HG03103 (cell line): Measurements from ENCODE around the gene SHISA8.

Experiments used
- ATAC-seq: cut with Tn5 transposase; IDR thresholded peaks from one replicate; pipeline ENCODE4 v1.9.1; 2021; ENCODE audit warnings: low read depth; ENCODE audit not compliant: unreplicated experiment

The SHISA8 gene

DNA sequence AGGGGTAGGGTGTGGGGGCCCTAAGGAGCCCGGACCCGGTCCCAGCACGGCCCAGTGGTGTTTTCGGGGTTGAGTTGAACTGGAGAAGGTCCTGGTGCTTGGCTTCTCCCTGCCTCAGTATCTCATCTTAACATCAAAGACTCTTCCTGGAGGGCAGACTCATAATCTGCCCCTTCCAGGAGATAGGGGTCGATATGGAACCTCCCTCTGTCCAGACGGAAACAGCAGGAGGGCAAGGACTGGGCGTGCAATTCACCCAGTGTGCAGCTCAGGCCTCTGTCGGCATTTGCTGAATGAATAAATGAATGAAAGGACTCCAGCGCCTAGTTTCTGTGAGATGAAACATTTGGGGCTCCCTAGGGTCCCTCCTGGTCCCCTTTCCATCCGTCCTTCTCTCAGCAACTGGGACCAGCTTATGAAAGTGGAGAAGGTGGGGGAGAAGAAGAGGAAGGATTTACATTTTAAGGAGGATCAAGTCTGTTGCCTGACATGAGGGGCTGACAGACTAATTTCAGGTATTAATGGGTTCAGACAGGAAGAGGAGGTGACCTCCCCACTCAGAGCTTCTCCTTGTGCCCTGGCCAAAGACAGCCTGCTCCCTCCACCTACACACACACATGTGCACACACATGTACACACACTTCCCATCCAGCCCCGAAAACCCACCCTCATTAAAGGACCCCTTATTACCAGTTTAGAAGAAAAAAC is 1.1 kb upstream of the SHISA8 start:
- ATAC-seq = no peak

DNA sequence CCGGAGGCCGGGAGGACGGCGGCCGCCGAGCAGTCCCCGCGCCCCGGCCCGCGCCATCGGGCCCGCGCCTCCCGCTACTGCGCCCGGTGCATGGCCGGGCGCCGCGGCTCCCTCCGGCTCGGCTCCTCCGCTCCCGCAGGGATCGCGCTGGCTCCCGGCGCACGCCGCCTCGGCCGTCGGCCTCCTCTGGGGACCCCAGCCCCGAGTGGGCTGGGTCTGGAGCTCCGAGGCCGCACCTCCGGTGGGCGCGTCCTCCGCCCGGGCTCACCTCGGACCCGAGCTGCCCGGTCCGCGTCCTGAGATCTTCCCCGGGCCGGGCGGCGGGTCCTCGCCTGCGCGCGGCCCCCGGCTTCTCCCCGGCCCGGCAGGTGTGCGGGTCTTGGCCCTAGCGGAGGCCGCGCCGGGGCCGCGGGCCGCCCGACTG is 251 bp downstream of the SHISA8 start:
- ATAC-seq = no peak

DNA sequence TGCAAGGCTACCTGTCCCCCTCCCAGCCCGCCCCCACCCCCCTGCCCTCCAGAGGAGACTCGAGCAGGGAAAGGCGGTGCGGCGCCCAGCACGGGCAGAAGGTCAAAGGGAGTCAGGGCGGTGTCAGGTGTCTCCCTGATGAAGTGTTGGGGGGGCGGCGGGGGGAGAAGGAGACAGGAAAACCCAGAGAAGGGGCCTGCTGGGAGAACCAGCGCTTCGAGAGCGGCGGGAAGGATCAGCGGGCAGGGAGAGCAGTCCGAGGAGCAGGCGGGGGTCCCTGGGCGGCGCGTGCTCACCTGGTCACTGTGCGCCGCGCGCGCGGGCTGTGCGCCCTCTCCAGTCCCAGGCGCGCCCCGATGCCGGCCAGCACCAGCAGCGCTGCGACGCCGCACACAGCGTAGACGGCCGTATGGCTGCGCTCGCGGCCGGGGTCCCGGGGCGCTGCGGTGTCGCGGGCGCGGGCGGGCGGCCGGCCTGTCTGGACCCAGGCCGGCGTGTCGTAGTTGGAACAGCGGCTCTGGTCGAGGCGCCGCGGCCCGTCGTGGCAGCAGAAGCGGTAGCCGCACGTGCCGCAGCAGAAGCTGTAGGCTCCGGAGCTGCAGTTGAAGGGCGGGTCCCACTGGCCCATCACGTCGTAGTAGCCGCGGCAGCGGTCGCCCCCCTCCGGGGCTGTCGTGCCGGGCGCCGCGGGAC is 886 bp downstream of the SHISA8 start:
- no peak for ATAC-seq

DNA sequence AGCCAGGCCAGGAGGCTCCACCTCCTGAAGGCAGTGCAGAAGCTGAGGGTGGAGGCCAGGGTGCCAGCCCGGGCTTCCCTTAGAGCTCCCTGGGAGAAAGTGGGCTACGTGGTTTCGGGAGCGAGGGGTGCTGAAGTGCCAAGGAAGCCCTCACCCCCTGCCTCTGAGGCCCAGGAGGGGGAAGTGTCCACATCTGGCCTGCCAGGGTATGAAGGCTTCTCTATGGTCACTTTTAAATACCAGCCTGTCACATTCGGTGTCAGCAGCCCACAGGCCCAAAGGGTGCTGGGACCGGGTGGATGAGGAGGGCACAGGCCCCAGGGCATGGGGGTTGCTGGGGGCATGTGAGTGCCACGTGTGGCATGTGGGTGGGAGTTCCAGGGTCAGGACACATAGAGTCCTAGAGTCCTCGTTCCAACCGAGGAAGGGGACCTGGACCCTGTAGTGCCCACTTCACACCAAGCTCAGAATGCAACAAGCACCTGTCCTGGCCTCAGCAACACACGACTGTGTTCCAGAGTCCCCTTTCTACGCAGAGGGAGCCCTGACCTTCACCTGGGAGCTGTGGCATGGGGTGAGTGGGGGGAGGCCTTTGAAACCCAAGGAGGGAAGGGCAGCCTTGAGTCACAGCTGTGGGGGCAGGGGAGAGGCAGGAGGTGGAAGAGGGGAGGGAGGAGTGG is 1.7 kb downstream of the SHISA8 start:
- ATAC-seq = no peak

DNA sequence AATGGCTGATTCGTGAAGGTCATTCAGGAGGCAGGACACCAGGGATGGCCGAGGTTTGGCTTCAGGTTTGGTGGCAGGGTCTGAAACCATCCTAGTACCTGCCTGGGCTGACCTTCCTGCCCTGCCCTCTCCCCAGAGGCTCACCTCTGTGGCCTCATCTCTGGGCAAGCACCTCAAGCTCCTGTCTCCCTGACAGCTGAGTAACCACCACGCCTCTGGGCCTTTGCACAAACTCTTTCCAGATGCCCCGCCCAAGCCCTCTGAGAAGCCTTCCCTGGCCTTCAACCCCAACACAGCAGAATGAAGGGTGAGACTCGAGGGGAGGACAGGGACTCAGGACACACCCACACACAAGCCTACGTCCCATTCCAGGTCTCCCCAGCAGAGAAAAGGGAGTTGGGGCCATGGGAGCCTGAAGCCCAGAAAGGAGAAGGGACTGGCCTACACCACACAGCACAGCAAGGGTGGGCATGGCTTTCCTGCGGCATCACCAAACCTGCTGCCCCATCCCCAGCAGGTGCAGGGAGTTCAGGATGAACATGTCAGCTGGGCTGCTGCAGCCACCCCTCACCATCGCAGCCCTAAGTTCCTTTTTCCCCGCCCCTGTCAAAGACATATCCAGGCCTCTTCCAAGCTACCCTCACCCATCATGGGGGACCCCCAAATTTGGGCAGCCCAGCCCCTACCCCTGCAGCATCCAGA is 2.4 kb downstream of the SHISA8 start:
- no peak for ATAC-seq

DNA sequence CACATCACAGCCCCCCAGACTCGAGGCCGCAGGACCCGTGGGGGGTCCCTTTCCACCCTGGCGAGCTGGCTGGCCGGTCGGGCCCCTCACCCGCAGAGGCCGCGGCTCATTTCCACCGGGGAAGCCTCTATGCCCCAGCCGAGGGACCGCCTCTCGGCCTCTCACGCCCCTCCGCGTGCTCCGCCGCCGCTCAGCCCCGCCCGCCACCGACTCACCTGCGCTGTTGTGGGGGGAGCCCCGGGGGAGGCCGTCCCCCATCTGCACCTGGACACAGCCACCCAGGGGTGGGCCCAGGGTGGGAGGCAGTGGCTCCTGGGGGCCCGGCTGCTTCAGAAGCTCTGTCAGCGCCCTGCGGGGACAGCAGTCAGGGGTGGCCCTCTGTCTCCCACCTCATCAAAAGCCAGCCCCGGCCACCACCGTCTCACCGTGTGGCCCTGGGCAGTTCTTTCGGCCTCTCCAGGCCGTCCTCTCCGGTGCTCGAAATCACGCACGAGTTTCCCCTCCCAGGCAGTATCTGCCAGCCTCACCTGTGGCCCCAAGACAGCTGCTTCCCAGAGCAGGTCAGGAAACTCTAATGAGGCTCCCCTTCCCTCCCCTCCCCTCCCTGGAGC is 3.8 kb downstream of the SHISA8 start:
- no peak for ATAC-seq

DNA sequence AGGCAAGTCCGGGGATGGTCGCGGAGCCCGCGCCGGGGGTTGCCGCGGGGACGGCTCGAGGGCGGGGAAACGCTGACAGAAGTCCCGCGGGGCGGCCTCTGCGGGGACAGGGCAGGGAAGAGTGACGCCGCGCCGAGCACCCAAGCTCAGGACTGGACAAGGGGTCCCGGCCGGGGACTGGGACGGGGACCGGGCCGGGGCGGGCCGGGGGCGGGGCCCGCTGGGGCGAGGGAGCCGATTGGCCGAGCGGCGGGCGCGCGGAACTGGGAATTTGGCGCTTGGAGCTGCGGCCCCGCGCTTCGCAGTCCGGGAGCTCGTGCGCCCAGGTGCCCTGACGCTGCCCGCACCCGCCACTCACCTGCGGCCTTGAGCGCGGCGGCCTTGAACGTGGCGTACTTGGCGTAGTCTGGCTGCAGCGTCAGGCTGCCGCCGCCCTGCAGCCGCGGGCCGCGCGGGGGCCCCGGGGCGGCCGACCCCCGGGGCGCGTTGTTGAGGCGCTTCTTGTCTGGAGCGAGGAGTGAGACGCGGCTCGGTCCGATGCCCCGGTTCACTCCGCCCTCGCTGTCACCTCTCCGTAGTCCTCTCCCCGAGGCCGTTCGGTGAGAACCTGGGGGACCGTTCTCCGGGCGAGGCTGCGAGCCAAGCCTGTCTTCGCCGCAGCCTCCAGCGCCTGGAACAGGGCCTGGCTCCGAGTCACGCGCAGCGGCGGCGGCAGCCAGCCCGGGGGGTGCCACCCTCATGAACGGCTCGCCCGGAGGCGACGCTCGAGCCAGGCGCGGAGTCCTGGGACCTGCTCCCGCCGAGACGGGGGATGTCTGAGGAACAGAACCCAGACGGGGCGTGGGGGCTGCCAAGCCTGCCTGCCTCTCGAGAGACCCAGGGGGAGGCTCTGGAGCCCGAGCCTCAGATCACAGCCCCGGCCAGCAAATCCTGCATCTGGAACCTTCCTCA is 4.5 kb downstream of the SHISA8 start:
- no peak for ATAC-seq

DNA sequence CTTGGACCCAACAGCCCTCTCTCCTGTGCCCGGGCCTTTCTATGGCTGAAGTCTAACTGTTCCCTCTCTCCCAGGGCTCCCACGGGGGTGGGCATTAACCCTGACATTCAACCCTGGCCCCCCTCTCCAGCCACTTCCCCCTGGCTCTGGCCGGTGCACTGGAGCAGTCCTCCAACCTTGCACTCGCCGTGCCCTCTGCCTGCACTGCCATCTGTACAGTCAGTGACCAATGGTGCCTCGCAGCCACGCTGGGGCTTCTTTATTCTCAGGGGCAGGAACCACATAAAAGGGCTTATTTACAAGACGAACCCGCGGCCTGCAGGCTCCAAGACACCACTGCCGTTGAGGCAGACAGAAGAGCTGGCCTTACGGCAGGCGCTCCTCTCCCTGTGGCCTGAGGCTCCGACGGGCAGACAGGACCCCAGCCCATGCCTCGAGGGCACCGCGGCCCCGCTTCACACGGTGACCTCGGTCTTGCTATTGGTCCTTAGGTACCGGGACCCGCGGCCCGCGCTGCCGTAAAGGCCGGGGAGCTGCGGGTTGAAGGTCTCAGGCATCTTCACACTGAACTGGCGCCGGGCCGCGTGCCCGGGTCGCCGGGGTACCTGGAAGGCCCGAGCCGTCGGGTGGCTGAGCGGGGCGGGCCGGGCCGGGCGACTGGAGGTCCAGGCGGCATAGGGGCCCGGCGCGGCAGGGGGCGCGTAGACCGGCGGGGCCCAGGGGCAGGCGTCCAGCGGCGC is 5.4 kb downstream of the SHISA8 start:
- ATAC-seq = no peak

- no peak for ATAC-seq
Measured at GRCh38 chr22:41908411-41909309, 6.2 kb downstream of the SHISA8 start.

GRCh38 chr22:41907436-41908401 is 7.2 kb downstream of the SHISA8 start:
- ATAC-seq = no peak

DNA sequence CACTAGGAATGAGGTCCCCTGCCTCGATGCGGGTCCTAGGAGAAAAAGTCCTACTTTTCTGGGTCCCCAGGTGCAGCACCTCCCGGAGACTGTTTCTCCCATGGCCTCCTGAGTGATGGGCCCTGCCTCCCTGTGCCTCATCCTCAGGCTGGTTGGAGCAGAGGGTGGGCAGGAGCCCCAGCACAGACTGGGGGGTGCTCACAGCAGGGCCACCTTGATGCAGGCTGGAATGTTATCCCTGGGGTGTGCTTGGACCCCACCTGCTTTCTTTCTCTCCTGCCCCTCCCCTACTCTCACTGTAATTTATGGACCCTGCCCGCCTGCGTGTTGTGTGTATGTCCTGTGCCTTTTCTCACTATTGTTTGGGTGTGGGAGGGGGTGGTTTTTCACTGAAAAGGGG is 8.1 kb downstream of the SHISA8 start:
- ATAC-seq = no peak

- no peak for ATAC-seq
Measured at GRCh38 chr22:41905411-41906202, 9.3 kb downstream of the SHISA8 start.

DNA sequence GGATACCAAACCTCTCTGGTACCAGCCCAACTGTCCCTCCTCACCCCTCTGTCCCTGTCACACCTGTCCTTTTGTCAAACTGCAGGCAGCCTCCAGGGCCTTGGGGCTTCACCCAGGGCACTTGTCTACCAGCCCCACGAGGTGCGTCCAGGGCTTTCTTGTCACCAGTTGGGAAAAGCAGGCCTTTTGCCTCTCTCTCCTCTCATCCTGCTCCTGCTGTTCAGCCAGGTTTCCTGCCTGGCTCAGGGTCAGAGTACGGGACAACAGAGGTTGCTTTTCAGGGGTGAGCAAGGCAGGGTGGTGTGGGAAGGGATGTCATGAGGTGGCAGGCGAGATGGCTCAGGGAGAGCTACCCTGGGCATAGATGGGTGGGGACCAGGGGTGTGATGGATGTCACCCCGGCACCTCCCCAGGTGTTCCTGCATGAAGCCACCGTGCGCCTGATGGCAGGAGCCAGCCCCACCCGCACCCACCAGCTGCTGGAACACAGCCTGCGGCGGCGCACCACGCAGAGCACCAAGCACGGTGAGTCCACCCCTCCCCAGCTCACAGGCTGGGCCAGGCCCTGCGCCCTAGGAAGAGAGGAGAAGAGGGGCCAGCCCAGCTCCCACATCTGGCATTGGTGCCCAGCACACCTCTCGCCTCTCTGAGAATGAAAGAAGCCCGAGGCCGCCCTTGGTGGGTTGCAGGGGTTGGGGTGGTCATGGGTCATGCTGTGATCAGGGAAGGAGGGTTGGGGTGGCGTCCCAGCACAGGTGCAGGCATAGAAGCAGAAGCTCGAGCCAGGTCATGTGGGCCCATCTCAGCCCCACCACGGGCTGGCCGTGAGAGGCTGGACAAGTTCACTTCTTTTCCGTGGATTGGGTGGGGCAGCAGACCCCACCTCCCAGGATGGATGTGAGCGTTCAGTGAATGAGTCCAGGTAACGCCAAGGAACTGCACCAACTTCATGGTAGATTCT is 10.1 kb downstream of the SHISA8 start:
- no peak for ATAC-seq

- no peak for ATAC-seq
Measured at GRCh38 chr22:41902932-41903421, 11.9 kb downstream of the SHISA8 start.

GRCh38 chr22:41902016-41902415 is 12.9 kb downstream of the SHISA8 start:
- ATAC-seq = no peak
